HG03280 (cell line): ENCODE measurements around the gene ZNF160.
"Not testable (repeated sequence)": the region's sequence is repeated elsewhere in the genome, so short reads cannot be mapped to it uniquely, and the experiment has no call there.

Experiments
- ATAC-seq: cut with Tn5 transposase; IDR thresholded peaks from one replicate; pipeline ENCODE4 v1.9.1; 2021; ENCODE audit warnings: mild to moderate bottlenecking, moderate library complexity; ENCODE audit not compliant: unreplicated experiment

ZNF160 gene

GRCh38 chr19:53103234-53104203 lies at the start of gene ZNF160:
Gene ZNF160 (minus strand): TSS chr19:53103422. CDS start chr19:53086276, 17,146 bp downstream.
- peak; percentile 96 for ATAC-seq

GRCh38 chr19:53147645-53148044 lies 44.4 kb upstream of the ZNF160 start:
- no peak for ATAC-seq

GRCh38 chr19:53140351-53140750 lies 37.1 kb upstream of the ZNF160 start:
- ATAC-seq, result no peak

GRCh38 chr19:53136432-53136831 lies 33.2 kb upstream of the ZNF160 start:
- ATAC-seq, result no peak

GRCh38 chr19:53132141-53132991 lies 29.1 kb upstream of the ZNF160 start, which contains the start of gene ZNF415:
Gene ZNF415 (minus strand): TSS chr19:53132910. CDS start chr19:53122676, 10,234 bp downstream.
- no peak for ATAC-seq

- ATAC-seq, result no peak
Observed at GRCh38 chr19:53131727-53132126, 28.5 kb upstream of the ZNF160 start.

GRCh38 chr19:53131085-53131590 lies 27.9 kb upstream of the ZNF160 start:
- ATAC-seq, result no peak

- ATAC-seq, result no peak
Observed at GRCh38 chr19:53130506-53130905, 27.3 kb upstream of the ZNF160 start.

- ATAC-seq, result not testable (repeated sequence)
Observed at GRCh38 chr19:53126733-53127526, 23.7 kb upstream of the ZNF160 start.

GRCh38 chr19:53123400-53123799 lies 20.2 kb upstream of the ZNF160 start:
- no peak for ATAC-seq

GRCh38 chr19:53112286-53112685 lies 9.1 kb upstream of the ZNF160 start:
- no peak for ATAC-seq

- no peak for ATAC-seq
Observed at GRCh38 chr19:53109527-53109926, 6.3 kb upstream of the ZNF160 start.

GRCh38 chr19:53102756-53103233 lies 427 bp downstream of the ZNF160 start:
- ATAC-seq, result peak; percentile 18

GRCh38 chr19:53102206-53102755 lies 941 bp downstream of the ZNF160 start:
- ATAC-seq, result no peak

- ATAC-seq, result no peak
Observed at GRCh38 chr19:53101518-53101917, 1.7 kb downstream of the ZNF160 start.

- ATAC-seq, result not testable (repeated sequence)
Observed at GRCh38 chr19:53098570-53098969, 4.7 kb downstream of the ZNF160 start.

- ATAC-seq, result not testable (repeated sequence)
Observed at GRCh38 chr19:53096982-53097690, 6.1 kb downstream of the ZNF160 start.

- not testable (repeated sequence) for ATAC-seq
Observed at GRCh38 chr19:53096579-53096978, 6.6 kb downstream of the ZNF160 start.
